ENCODE measurements around the gene MS4A7.

The MS4A7 gene, protein sequence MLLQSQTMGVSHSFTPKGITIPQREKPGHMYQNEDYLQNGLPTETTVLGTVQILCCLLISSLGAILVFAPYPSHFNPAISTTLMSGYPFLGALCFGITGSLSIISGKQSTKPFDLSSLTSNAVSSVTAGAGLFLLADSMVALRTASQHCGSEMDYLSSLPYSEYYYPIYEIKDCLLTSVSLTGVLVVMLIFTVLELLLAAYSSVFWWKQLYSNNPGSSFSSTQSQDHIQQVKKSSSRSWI

DNA sequence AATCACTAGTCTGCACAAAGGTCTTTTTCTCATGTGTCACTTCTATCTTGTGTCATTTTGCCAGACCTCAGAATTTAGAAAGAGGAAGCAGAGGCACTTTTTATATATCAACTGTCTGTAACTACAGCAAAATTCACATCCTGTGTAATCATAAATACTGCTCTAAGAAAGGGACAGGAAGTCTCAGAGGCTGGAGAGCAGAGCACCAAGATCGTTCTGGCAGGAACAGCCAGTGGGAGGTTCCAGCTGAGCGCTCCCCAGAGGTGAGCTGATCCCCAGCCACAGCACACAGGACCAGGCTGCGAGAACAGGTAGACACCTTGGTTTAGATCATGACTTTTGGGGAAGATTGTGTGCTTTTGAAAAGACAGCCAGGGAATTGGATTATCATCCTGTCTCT, at the start of gene MS4A7:
TSS of gene MS4A7 (plus strand) at position 179 of the 400 bp plus-strand sequence. CDS start 4,610 bp downstream, outside the sequence.
- no peaks in the 10 kb centered on the region for H3K9me3 ChIP-seq (ENCODE audit: severe bottlenecking)
- TF ChIP-seq, protein P1, sequence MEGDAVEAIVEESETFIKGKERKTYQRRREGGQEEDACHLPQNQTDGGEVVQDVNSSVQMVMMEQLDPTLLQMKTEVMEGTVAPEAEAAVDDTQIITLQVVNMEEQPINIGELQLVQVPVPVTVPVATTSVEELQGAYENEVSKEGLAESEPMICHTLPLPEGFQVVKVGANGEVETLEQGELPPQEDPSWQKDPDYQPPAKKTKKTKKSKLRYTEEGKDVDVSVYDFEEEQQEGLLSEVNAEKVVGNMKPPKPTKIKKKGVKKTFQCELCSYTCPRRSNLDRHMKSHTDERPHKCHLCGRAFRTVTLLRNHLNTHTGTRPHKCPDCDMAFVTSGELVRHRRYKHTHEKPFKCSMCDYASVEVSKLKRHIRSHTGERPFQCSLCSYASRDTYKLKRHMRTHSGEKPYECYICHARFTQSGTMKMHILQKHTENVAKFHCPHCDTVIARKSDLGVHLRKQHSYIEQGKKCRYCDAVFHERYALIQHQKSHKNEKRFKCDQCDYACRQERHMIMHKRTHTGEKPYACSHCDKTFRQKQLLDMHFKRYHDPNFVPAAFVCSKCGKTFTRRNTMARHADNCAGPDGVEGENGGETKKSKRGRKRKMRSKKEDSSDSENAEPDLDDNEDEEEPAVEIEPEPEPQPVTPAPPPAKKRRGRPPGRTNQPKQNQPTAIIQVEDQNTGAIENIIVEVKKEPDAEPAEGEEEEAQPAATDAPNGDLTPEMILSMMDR (IDR thresholded peaks at IDR 0.05; ENCODE audit: poor library complexity, severe bottlenecking): no peak
- no peaks in the 10 kb centered on the region for H3K36me3 ChIP-seq (ENCODE audit: low read depth)
- ATAC-seq (ENCODE audit: low read depth) (no peak), DNase-seq (ENCODE audit: low spot score) (no peak)
- no peak within 1 kb of the TSS for H3K27ac ChIP-seq (ENCODE audit: poor library complexity, severe bottlenecking)
- H3K4me3 ChIP-seq (ENCODE audit: severe bottlenecking): no peak within 1 kb of the TSS
- no peaks in the 10 kb centered on the region for H3K4me1 ChIP-seq (ENCODE audit: insufficient read depth, poor library complexity, severe bottlenecking)
- peaks cover 2% of the 10 kb centered on the region for H3K27me3 ChIP-seq (ENCODE audit: insufficient read depth, poor library complexity, severe bottlenecking)

DNA sequence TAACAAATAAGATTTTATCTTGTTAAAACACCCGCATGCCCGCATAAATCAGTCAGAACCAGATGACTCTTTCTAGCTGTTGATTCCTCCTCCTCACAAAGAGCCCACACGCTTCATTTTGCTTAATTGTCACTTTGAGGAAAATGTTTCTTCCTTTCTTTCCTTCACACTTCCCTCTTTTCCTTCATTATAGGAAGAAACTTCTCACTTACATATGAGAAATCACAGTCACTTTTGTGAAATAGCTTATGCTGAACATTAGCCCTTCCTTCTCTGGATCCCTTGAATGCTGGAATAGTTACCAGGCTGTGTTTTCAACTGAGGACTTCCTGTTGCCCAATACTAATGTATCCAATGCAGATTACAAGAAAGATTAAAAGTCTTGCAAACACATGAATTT, 45.5 kb upstream of the MS4A7 start:
- H3K4me3 ChIP-seq (ENCODE audit: severe bottlenecking): no peak overlapping the region
- H3K27ac ChIP-seq (ENCODE audit: poor library complexity, severe bottlenecking): no peak overlapping the region
- H3K9me3 ChIP-seq (ENCODE audit: severe bottlenecking): no peaks in the 10 kb centered on the region
- DNase-seq (ENCODE audit: low spot score) (no peak), ATAC-seq (ENCODE audit: low read depth) (no peak)
- H3K36me3 ChIP-seq (ENCODE audit: low read depth): no peaks in the 10 kb centered on the region
- peaks cover 3% of the 10 kb centered on the region for H3K27me3 ChIP-seq (ENCODE audit: insufficient read depth, poor library complexity, severe bottlenecking)
- TF ChIP-seq, protein P1 (IDR thresholded peaks at IDR 0.05; ENCODE audit: poor library complexity, severe bottlenecking): no peak
- no peaks in the 10 kb centered on the region for H3K4me1 ChIP-seq (ENCODE audit: insufficient read depth, poor library complexity, severe bottlenecking)

DNA sequence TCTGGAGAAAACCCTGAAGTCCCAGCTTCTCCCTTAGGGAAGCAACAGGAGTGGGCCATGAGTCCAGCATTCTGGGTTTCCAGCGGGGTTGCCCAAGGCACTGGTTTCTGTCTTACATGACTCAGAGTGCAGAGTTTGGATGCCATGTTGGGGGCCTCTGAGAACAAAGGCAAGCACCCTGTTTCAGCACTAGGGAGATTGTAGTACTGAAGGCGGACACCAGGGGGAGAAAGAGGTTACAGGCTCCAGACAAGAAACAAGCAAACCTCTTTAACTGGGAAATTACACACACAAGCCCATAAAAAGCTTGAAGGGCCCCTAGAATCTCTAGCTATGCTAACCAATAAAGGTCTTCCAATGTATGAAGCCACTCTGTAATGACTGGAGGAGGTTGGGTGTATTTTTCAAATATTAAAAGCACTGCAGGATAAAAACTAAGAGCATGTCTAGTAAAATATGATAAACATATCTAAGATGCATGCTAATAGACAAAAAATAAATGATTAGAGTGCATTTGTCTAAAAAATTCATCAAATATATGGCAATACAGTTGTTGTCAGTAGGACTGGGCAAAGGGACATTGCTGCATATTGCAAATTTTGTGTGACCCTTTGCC, 44.2 kb upstream of the MS4A7 start:
- peaks cover 3% of the 10 kb centered on the region for H3K27me3 ChIP-seq (ENCODE audit: insufficient read depth, poor library complexity, severe bottlenecking)
- ATAC-seq (ENCODE audit: low read depth) (peak; percentile 60), DNase-seq (ENCODE audit: low spot score) (no peak)
- H3K36me3 ChIP-seq (ENCODE audit: low read depth): no peaks in the 10 kb centered on the region
- TF ChIP-seq, protein P1 (IDR thresholded peaks at IDR 0.05; ENCODE audit: poor library complexity, severe bottlenecking): peak; percentile 68
- H3K9me3 ChIP-seq (ENCODE audit: severe bottlenecking): no peaks in the 10 kb centered on the region
- H3K27ac ChIP-seq (ENCODE audit: poor library complexity, severe bottlenecking): no peak overlapping the region
- no peaks in the 10 kb centered on the region for H3K4me1 ChIP-seq (ENCODE audit: insufficient read depth, poor library complexity, severe bottlenecking)
- no peak overlapping the region for H3K4me3 ChIP-seq (ENCODE audit: severe bottlenecking)

DNA sequence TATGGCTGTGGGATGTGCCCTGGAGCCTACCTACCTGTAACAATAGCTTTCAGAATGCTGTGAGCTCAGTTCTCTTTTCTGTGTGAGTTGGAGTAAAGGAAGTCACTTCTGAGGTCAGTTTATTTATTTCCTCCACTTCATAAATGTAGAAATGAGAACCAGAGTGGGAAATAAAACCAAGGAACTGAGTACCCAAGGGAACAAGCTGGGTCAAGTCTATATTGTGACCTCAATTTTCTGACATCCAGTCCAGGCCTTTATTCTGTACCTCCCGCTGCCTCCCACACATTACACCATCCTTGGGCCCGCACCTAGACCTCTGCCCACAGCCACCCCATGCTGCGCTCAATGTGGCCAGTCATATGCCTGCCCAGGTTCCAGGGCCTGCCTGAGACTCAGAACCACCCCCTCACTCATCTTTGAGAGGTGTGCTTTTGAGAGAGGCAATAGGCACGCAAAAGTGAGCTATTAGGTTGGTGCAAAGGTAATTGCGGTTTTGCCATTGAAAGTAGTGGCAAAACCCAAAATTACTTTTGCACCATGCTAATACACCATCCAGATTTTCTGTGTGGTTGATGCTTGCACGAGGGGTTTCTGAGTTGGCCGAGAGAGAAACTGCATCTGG, 41.5 kb upstream of the MS4A7 start:
- TF ChIP-seq, protein P1 (IDR thresholded peaks at IDR 0.05; ENCODE audit: poor library complexity, severe bottlenecking): no peak
- ATAC-seq (ENCODE audit: low read depth) (no peak), DNase-seq (ENCODE audit: low spot score) (no peak)
- Histone ChIP-seq H3K4me1 (ENCODE audit: insufficient read depth, poor library complexity, severe bottlenecking) (no peaks in the 10 kb centered on the region), H3K9me3 (ENCODE audit: severe bottlenecking) (no peaks in the 10 kb centered on the region), H3K27me3 (ENCODE audit: insufficient read depth, poor library complexity, severe bottlenecking) (peaks cover 3% of the 10 kb centered on the region), H3K36me3 (ENCODE audit: low read depth) (no peaks in the 10 kb centered on the region), H3K4me3 (ENCODE audit: severe bottlenecking) (no peak overlapping the region), H3K27ac (ENCODE audit: poor library complexity, severe bottlenecking) (no peak overlapping the region)

Measured in RWPE2 (cell line).